ENCODE measurements around the gene NR4A3. TPM values are rescaled to one million over a fixed set of nuclear protein-coding genes. Genes with fewer than 3 reads are reported as not detected.

Gene NR4A3
- total and polyA plus RNA-seq, 2 of the 13 experiments (the other 11 are each of a cell fraction or from before 2014, with no cell fraction given), result 0.02 to 0.09 TPM

DNA sequence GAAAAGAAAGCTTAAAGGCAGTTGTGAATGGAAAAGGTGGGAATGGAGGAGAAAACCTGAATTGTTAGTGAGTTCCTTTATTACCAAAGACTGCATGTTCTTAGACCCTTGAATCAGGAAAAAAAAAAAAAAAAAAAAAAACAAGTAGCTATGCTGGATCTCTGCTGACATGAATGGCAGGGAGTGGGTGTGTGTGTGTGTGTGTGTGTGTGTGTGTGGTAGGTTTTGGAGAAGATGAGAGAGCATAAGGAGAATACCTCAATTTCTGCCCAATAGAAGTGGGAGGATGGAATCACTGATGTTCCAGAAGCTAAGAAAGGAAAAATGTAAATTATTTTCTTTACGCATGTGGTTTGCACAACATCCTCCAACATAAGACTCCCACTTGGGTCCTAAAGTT lies 25.5 kb upstream of the NR4A3 start:
- H3K4me2 ChIP-seq (ENCODE audit: low read depth, low read length), result no peak overlapping the region
- no peak for DNase-seq (ENCODE audit: low spot score)
- H3K4me1 ChIP-seq (ENCODE audit: insufficient read depth, low read length), result no peaks in the 10 kb centered on the region
- no peak overlapping the region for H3K9ac ChIP-seq (ENCODE audit: insufficient read depth, low read depth, low read length)
- ATAC-seq, result no peak
- BruUV-seq (replicated peaks), result no TSS peak
- in situ Hi-C loops (cut with HindIII; ENCODE audit: extremely low pct_ligation_motif_present, low pct_unique_long_range_greater_than_20kb), result no loop called here
- POLR2A ChIA-PET, result no interaction called here
- H3K27me3 ChIP-seq (ENCODE audit: control insufficient read depth in 1 of 2, insufficient read depth in 2 of 2, low read length in 2 of 2), result no peaks in the 10 kb centered on the region
- H3K4me3 ChIP-seq (replicated peaks in 1 of 3; ENCODE audit: insufficient read depth in 1 of 3, low read depth in 2 of 3, low read length in 3 of 3), result no peak overlapping the region
- no peak overlapping the region for H3K27ac ChIP-seq (ENCODE audit: extremely low read length, insufficient read depth, low read length)
- no peak overlapping the region for H2AFZ ChIP-seq (ENCODE audit: low read length)
- WGBS (ENCODE audit: low lambda C conversion rate), result 100% methylated on average over 1 of the region's 1 CpG
- H3K9me3 ChIP-seq (ENCODE audit: low read length), result no peaks in the 10 kb centered on the region
- no peaks in the 10 kb centered on the region for H3K36me3 ChIP-seq (replicated peaks in 1 of 2; ENCODE audit: control insufficient read depth in 1 of 2, insufficient read depth in 2 of 2, low read length in 2 of 2)
- no peaks in the 10 kb centered on the region for H3K79me2 ChIP-seq (ENCODE audit: insufficient read depth, low read length)
- CTCF ChIA-PET (ENCODE audit: low intra/inter-chr PET ratio, low total read pairs), result no interaction called here
- no peak for FAIRE-seq
- intact Hi-C loops (cut with micrococcal nuclease; ENCODE audit: unreplicated experiment), result no loop called here
- TF ChIP-seq ZNF513 (CRISPR knock-in tag; conservative IDR thresholded peaks at IDR 0.05) (no peak), NFE2L2 (IDR thresholded peaks at IDR 0.05; ENCODE audit: low read length) (no peak), ZMYM4 (CRISPR knock-in tag; IDR thresholded peaks at IDR 0.05) (no peak), WIZ (CRISPR knock-in tag; IDR thresholded peaks at IDR 0.05) (no peak), ZNF451 (CRISPR knock-in tag; IDR thresholded peaks at IDR 0.05) (no peak)
- H4K20me1 ChIP-seq (ENCODE audit: insufficient read depth, low read length), result no peaks in the 10 kb centered on the region

DNA sequence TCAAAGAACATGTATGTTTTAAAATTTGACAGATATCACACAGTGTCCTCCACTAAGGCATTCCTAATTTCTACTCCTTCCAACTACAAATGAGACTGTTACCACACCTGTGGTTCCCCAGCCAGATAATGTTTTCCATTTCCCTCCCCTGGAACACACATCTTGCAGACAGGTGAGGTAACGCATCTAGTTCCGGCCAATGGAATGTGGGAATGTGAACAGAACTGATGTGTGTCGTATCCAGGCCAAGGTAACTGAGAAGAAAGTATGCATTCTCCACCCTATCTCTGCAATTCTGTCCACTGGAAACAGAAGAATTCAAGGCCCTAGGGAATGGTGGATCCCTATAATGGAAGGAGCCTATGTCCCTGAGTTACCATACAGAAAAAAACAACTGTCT lies 19.9 kb upstream of the NR4A3 start:
- no peak overlapping the region for H3K4me3 ChIP-seq (replicated peaks in 1 of 3; ENCODE audit: insufficient read depth in 1 of 3, low read depth in 2 of 3, low read length in 3 of 3)
- CTCF ChIA-PET (ENCODE audit: low intra/inter-chr PET ratio, low total read pairs), result no interaction called here
- H3K4me1 ChIP-seq (ENCODE audit: insufficient read depth, low read length), result no peaks in the 10 kb centered on the region
- in situ Hi-C loops (cut with HindIII; ENCODE audit: extremely low pct_ligation_motif_present, low pct_unique_long_range_greater_than_20kb) (loop anchor here (10.0 kb wide), 2 partner anchors 213 to 617 kb away; no protein-coding TSS in a partner anchor), intact Hi-C loops (cut with micrococcal nuclease; ENCODE audit: unreplicated experiment) (no loop called here)
- no peaks in the 10 kb centered on the region for H3K27me3 ChIP-seq (ENCODE audit: control insufficient read depth in 1 of 2, insufficient read depth in 2 of 2, low read length in 2 of 2)
- H3K4me2 ChIP-seq (ENCODE audit: low read depth, low read length), result no peak overlapping the region
- H4K20me1 ChIP-seq (ENCODE audit: insufficient read depth, low read length), result no peaks in the 10 kb centered on the region
- BruUV-seq (replicated peaks), result no TSS peak
- no peaks in the 10 kb centered on the region for H3K36me3 ChIP-seq (replicated peaks in 1 of 2; ENCODE audit: control insufficient read depth in 1 of 2, insufficient read depth in 2 of 2, low read length in 2 of 2)
- ATAC-seq (no peak), DNase-seq (ENCODE audit: low spot score) (no peak), FAIRE-seq (no peak)
- POLR2A ChIA-PET, result no interaction called here
- H2AFZ ChIP-seq (ENCODE audit: low read length), result no peak overlapping the region
- H3K9me3 ChIP-seq (ENCODE audit: low read length), result no peaks in the 10 kb centered on the region
- H3K79me2 ChIP-seq (ENCODE audit: insufficient read depth, low read length), result no peaks in the 10 kb centered on the region
- no peak overlapping the region for H3K9ac ChIP-seq (ENCODE audit: insufficient read depth, low read depth, low read length)
- 94% methylated on average over 3 of the region's 3 CpGs for WGBS (ENCODE audit: low lambda C conversion rate)
- no peak overlapping the region for H3K27ac ChIP-seq (ENCODE audit: extremely low read length, insufficient read depth, low read length)
- TF ChIP-seq FUBP1 (CRISPR knock-in tag; IDR thresholded peaks at IDR 0.05; ENCODE audit: borderline replicate concordance), result no peak
- TF ChIP-seq RBFOX2 (IDR thresholded peaks at IDR 0.05; ENCODE audit: low read depth, low read length), result no peak

Measured in HepG2 (cell line).